GM21619 (cell line): ENCODE data around the gene GPR21.

Experiments
- ATAC-seq: cut with Tn5 transposase; IDR thresholded peaks from one replicate; pipeline ENCODE4 v1.9.1; 2021; ENCODE audit not compliant: unreplicated experiment

Gene GPR21, protein sequence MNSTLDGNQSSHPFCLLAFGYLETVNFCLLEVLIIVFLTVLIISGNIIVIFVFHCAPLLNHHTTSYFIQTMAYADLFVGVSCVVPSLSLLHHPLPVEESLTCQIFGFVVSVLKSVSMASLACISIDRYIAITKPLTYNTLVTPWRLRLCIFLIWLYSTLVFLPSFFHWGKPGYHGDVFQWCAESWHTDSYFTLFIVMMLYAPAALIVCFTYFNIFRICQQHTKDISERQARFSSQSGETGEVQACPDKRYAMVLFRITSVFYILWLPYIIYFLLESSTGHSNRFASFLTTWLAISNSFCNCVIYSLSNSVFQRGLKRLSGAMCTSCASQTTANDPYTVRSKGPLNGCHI

DNA sequence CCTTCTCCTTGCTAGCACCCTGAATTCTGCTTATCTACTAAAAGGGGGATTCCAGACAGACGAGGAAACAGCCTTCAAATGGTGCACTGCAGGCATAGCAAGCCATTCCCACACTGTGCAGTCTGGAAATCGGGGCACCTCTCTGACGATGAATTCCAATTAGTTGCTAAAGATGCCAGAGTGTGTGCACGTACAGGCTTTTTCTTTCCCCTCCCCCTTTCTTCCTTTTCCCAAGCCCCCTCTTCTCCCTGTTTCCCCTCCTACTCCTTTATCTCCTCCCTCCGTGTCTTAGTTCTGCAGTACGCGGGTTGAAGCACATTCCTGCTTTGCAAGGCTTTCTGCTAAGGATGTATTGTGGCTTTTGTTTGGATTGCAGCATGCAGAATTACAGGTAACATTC, at the start of gene GPR21:
Gene GPR21 (plus strand): TSS at position 316 of the 400 bp plus-strand sequence. CDS start 900 bp downstream, outside the sequence.
- ATAC-seq, result no peak

DNA sequence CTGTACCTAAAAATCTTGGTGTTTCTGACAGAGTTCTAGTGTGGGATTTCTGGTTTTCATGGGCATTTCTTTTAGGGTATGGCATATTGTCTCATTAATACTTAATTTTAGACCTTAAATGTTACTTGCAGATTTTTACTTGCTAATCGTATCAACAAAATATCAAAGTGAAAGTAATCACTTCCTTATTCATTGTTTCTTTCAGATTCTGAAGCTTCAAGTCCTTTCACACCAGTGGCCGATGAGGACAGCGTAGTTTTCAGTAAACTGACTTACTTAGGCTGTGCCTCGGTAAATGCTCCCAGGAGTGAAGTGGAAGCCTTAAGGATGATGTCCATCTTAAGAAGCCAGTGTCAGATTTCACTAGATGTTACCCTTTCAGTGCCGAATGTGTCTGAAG, 47.5 kb upstream of the GPR21 start:
- no peak for ATAC-seq

DNA sequence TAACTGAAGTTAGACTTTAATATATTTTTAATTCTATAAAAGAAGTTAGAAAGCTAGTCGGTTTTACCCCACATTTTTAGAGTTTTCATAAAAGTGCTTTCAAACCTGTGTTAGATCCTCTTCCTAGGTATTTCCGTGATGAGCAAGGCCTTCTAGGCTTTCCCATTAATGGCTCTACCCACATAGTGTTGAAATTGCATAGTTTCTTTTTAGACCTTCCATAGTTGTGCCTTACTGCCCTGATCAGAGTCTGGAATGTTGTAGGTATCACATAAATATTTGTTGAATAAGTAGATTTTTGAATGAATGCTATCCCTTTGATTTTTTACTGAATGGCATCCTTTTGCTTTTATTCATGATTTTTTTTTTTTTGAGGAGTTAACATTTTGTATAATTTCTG, 45.3 kb upstream of the GPR21 start:
- ATAC-seq, result no peak

DNA sequence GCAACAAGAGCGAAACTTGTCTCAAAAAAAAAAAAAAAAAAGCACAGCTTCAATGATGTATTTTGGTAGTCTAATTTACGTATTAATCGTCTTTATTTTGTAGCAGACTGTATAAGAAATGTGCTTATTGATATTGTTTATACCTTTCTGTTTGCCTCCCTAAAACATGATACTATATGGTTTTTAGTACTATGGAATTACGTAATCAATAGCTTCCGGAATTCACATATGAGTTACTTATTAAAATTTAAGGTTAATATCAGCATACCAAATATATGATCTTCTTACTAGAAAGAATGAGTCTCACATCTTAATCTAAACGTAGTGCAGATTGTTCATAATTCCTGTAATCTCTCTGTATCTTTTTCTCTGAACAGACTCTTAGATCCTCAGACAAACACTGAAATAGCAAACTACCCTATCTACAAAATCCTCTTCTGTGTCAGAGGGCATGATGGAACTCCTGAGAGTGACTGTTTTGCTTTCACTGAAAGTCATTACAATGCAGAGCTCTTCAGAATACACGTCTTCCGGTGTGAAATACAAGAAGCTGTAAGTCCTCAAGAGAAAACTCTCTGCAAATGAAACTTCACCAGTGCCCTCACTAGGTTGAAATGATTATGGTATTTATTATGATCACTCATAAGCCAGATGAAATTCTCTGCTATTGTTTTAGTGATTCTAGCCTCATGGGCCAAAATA, 44.4 kb upstream of the GPR21 start:
- peak; percentile 84 for ATAC-seq

DNA sequence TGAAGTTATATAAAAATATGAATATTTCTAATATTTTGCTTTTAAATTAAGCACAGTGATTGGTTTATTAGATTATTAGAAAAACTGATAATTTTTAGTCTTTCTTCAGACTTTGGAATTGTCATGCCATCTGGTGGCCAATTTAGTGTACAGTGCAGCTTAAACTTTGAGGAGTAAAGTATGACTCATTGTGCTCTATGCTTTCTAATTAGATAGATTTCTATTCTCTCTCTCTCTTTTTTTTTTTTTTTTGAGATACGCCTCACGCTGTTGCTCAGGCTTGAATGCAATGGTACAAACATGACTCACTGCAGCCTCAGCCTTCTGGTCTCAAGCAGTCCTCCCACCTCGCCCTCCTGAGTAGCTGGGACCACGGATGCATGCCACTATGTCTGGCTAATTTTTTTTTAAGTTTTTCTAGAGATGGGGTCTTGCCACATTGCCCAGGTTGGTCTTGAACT, 42.1 kb upstream of the GPR21 start:
- no peak for ATAC-seq

DNA sequence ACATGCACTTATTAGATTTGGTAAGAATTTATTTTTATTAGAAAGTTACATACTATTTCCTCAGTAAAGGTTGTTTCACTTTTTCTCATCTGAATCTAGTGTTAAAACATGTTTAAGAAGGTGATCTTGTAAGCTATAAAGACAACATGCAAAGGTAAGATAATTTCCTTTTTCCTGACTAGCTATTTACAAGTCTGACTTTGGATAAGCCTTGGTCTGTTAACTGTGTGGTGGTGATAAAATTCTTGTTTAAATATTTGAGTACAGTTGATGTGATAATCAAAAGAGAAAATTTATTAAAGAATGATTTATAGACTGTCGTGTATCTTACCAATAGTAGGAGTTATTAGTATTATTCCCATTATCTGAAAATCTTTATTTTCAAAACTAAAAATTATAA, 36.9 kb upstream of the GPR21 start:
- ATAC-seq, result no peak

DNA sequence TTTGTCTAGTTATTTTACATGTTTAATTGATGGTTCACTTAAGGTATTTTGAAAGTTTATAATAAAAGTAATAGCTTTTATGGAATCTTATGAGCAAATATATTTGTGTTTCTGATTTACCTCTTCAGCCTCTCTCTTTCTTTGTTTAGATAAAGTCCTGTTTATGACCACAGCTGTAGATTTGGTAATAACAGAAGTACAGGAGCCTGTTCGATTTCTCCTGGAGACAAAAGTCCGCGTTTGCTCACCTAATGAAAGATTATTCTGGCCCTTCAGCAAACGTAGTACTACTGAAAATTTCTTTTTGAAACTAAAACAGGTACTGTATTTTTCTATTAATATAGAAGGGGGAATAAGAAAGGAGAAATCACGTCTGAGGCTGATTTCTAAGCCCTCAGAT, 35.0 kb upstream of the GPR21 start:
- no peak for ATAC-seq

DNA sequence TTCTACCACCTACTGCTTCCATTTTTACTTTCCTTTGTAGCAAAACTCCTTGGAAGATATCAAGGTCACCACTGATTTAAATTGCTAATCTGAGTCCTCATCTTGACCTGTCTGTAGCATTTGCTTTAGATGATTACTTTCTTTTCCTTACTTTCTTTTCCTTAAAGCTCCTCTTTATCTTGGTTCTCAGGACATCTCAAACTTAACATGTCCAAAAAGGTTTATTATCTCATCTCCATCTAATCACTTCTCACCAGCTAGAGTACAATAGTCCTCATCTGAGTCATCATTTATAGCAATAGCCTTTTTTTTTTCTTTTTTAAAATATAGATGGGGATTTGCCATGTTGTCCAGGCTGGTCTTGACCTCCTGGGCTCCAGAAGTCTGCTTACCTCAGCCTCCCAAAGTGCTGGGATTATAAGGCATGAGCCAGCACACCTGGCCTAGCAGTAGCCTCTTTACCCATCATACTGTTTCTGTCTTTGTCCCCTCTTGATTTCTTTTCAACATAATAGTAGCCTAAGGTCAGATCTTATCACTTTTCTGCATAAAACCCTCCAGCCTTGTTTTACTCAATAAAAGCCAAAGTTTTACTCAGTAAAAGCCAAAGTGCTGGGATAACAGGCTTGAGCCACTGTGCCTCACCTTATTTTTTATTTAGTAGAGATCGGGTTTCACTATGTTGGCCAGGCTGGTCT, 32.9 kb upstream of the GPR21 start:
- no peak for ATAC-seq

DNA sequence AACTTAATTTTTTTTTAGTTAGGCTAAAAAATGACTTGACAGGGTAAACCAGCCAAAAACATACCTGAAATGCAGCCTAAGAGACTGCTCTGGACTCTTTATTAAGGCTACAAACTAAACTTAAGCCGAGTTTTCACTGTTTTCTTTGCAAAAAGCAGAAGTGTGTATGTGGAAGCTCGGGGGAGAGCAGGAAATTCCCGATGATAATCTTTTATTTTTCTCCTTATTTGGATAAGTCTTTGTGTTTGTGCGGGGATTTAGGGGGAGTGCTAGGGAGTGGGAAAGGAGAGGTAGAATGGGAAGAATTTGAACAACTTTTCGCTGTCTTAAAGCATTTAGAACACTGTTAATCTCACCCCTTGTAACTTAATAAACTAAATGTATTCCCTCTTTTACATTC, 30.7 kb upstream of the GPR21 start:
- no peak for ATAC-seq

DNA sequence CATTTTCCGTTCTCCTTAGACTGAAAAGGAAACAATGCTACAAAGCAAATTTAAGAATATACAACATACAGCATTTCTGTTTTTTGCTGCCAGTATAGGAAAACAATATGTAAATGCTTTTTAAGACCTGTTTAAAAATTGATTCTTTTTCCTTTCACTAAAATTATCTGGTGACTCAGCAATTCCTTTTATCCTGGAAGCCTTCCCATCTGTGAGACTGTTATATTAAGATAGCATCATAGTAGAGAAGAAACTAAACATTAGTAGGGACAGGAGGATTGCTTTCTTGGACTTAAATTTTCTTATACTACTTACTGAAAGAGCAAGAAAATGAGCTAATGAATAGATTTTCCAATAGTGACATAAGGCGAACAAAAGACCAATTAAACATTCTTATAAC, 30.0 kb upstream of the GPR21 start:
- no peak for ATAC-seq

DNA sequence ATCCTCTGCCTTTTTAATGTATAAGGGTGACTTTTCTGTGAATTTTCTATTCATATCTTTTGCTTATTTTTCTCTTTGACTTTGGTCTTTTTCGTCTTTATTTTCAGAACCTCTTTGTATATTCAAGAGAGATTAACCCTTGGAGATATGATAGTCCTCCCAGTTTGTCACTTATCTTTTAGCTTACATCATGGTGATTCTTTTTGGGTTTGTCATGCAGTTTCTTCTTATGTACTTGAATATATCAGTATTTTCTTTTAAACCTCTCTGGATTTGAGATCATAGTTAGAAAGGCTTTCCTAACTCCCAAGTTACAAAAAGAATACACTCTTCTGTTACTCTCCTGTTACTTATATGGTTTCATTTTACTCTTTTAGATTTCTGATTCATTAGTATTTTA, 27.5 kb upstream of the GPR21 start:
- ATAC-seq, result no peak

DNA sequence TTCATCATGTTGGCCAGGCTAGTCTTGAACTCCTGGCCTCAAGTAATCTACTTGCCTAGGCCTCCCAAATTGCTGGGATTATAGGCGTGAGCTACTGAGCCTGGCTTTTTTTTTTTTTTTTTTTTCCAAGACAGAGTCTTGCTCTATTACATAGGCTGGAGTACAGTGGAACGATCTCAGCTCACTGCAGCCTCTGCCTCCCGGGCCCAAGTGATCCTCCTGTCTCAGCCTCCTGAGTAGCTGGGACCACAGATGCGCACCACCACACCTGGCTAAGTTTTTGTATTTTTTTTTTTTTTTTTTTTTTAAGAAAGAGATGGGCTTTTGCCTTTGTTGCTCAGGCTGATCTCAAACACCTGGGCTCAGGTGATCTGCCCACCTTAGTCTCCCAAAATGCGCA, 26.2 kb upstream of the GPR21 start:
- ATAC-seq, result no peak

DNA sequence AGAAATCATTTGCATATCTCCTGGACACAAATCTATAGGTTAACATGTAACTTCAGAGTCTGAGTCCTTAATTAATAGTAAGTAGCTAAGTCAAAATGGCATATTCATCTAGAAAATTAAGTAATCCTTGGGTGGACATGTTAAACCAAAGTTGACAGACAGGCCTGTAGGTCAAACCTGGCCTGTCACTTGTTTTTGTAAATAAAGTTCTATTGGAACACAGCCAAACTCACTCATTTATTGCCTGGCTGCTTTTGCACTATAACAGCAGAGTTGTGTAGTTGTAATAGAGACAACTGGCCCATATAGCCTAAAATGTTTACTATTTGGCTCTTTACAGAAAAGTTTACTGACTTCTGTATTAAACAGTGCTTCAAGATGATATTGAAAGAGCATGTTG, 24.6 kb upstream of the GPR21 start:
- no peak for ATAC-seq

DNA sequence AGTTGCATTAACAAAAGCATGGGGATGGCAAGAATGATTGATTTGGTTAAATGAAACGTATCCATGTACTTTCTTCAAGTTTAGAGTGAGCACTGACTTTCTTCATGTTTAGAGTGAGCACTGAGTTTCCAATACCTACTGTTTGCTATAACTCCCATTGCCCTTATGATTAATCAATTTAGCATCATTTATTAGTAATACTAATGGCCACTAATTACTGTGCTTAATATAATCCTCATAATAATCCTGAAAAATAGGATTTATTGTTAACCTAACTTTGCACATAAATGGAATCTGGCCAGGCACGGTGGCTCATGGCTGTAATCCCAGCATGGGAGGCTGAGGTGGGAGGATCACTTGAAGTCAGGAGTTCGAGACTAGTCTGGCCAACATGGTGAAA, 22.1 kb upstream of the GPR21 start:
- ATAC-seq, result no peak

DNA sequence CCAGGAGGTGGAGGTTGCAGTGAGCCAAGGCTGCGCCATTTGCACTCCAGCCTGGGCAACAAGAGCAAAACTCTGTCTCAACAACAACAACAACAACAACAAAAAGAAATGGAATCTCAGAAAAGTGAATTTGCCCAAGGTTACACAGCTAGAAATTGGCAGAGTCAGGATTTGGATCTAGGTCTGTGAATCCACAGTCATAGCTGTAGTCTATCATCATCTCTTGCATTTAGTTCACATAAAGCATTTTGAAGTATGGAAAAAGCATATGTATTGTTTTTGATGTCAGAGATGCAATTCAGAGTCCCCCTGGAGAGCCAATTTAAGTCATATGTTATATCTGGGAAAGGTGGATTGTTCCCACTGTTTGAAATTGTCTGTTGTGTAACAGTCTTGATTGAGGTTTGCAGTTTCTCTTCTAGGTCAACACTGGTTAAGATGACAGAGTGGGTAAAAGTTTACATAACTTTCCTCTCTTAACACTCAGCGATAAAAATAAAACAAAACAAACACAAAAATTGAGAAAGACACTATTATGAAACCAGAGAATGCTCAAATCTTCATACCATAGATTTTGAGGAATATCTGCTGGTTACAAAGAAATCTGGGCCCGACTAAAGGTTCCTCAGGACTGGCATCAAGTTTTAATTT, 21.5 kb upstream of the GPR21 start:
- no peak for ATAC-seq

DNA sequence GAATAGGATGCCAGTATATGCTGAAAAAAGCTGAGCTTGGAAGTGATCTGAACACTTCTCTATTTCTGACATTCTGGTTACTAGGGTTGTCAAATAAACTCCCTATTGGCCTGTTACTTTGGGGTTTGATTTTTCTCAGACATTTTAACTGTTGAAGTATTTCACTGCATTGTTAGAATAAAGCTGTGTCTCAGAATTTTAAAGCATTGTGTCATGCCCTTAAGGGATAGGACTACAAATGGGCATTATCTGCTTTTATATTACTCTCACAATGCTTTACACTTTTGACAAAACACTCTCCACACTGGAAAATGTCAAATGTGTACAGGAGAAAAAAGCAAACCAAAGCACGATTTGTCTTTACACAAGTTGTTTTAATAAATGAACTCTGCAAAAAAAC, 16.8 kb upstream of the GPR21 start:
- no peak for ATAC-seq

DNA sequence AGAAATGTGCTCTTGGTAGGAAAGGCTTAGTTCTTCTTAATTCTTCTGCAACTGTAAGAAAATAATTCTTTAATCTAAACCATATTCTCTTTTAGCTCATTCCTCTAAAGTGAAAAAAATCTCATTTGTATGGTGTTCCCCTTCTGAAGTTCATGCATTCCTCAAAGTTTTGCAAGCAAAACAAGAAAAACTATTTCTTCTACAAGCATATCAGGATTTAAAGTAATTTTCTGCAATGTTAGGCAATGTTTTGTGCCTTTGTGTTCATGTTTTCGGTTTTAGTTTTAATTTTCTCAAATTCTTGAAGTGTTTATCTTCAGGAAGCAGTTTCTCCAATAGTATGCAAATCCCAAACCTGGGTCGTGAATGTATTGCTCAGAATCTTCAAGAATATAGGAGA, 12.7 kb upstream of the GPR21 start:
- ATAC-seq, result no peak

DNA sequence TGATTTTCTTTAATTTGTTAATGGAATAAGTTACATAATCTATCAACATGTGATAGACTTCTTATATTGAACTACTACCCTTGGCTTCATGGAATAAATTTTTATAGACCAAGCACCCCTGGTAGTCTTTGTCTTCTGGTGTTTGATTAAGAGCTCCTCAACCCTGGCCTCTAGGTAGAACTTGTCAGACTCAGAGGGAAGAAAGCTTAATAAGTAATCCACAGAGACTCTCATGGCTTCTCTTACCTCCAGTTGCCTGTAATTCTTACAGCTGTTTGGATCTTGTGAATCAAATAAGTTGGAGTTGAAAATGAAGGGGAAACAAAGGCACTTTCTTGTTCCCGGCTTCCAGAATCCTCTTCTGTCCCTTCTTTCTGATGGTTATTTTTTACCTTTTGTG, 7.0 kb upstream of the GPR21 start:
- no peak for ATAC-seq

DNA sequence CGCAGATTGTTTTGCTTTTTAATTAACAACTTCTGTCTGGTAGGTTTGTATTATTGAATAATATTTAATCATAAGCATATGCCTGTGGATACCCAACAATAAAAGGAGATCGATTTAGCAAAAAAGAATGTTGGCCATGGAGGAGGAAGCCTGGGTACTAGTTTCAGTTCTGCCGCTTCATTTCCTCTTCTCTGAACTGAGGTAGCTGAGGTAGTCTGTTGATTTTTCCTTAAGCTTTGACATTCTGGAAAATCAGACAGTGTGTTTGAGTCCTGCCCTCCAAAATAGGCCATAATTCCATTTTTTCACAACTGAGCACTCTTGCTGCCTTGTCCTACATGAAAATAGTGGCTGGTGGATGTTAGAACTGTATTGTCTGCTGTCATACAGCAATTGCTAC, 6.0 kb upstream of the GPR21 start:
- no peak for ATAC-seq

DNA sequence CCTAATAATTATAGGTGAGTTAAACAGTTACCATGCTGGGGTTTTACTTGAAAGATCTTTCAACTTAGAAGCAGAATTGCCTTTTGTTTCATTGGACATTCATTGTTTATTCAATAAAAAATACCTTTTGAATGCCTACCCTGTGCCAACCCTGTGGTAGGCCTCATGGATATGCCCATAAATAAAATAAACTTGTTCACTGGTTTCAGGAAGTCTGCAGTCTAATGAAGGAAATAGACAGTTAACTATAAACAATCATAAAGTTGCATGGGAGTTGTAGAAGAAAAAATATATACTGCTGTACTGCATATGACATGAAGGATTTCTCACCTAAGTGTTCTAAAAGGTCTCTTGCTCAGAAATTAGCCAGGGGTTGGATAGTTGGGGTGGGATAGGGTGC, 5.3 kb upstream of the GPR21 start:
- ATAC-seq, result no peak

DNA sequence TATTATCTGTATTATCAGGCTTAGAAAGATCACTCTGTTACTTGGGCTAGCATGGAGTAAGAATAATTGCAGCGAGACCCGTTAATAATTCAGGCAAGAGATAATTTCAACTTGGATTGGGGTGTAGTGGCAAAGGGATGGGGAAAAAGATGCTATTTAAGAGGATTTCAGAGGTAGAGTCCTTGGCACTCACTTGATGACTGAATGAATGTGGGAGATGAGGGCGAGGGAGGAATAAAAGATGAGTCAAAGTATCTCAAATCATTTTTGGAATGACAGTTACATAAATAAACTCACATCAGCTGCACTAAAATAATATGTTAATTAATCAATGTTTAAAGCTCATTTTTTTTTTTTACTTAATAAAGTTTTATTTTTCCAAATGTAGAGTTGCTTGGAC, 4.5 kb upstream of the GPR21 start:
- ATAC-seq, result no peak

DNA sequence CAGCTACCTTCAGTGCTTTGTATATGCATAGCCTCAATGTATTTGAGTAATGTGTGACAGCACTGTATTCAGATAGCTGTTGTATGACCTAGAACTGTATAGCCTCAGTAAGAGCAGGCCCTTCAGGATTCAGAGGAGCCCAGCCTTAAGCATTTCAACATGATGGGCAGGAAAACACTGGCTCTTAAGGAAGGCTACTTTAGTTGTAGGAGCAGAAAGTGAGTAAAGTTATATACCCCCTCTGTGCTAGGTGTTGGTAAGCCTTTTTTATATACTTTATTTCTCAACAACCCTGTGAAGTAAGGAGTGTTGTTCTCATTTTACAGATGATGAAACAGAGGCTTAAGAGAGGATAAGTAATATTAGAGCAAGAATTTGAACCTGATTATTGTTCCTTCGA, 1.5 kb upstream of the GPR21 start:
- ATAC-seq, result no peak
